ENCODE data around the gene FRG2C.
"Not testable (repeated sequence)": the region's sequence is repeated elsewhere in the genome, so short reads cannot be mapped to it uniquely, and the experiment has no call there.

FRG2C gene

DNA sequence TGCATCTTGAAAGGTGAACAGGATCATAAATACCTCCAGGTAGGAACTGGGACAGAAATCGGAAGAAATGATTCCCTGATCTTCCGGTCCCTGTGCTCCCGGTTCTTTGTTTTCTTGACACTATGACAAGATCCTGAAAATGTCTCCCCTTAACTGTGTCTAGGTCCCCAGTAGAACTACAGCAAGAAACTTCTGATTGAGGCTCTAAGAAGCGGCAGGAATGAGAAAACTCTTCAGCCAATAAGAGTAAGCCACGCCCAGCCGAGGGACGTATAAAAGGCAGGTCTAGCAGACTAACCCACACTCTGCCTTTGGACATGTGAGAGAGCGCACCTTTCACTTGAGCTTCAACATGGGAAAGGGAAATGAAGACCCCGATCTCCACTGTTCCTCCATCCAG, at the start of gene FRG2C:
FRG2C (plus strand) TSS at position 301 of the 400 bp plus-strand sequence; CDS start at position 353, 52 bp downstream.
- not testable (repeated sequence) for H3K36me3 ChIP-seq (ENCODE audit: control insufficient read depth, insufficient read depth, low read length); H3K9ac ChIP-seq (ENCODE audit: low read length); H3K4me1 ChIP-seq (ENCODE audit: control insufficient read depth, insufficient read depth, low read length); H3K4me3 ChIP-seq (ENCODE audit: low read length); H3K9me3 ChIP-seq (ENCODE audit: control insufficient read depth, low read length)
- H3K27me3 ChIP-seq (ENCODE audit: control insufficient read depth, insufficient read depth, low read length): peaks cover 13% of the 10 kb centered on the region

DNA sequence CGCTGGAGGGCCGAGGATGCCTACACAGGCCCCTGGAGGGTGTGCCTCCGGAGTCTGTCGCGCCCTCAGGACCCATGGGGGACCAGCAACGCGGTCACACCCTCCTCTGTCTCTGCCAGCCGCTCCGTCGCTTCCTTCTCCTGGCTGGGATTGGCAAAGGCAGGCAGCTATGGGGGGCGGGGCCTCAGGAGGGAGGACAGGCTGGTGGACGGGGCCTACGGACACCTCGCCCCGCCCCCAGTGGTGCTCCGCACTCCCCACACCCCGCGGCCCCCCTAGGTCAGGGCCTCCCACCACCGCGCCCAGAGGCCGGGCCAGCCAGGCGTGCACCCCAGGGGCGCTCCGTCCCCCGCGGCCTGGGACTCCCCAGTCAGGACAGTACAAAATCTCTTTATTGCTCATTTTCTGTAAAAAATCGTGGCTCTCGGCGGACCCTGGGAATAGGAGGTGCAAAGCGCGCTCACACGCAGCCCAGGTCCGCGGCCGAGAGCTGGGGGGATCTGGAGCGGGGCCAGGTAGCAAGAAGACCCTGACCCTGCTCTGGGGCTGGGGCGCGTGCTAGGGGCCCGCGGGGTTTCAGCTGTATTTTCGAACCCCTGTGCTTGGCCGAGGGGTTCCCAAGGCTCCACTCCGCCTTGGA, 45.3 kb upstream of the FRG2C start:
- not testable (repeated sequence) for H3K36me3 ChIP-seq (ENCODE audit: control insufficient read depth, insufficient read depth, low read length); H3K9me3 ChIP-seq (ENCODE audit: control insufficient read depth, low read length); H3K4me1 ChIP-seq (ENCODE audit: control insufficient read depth, insufficient read depth, low read length); H3K4me3 ChIP-seq (ENCODE audit: low read length); H3K27me3 ChIP-seq (ENCODE audit: control insufficient read depth, insufficient read depth, low read length); H3K9ac ChIP-seq (ENCODE audit: low read length)

DNA sequence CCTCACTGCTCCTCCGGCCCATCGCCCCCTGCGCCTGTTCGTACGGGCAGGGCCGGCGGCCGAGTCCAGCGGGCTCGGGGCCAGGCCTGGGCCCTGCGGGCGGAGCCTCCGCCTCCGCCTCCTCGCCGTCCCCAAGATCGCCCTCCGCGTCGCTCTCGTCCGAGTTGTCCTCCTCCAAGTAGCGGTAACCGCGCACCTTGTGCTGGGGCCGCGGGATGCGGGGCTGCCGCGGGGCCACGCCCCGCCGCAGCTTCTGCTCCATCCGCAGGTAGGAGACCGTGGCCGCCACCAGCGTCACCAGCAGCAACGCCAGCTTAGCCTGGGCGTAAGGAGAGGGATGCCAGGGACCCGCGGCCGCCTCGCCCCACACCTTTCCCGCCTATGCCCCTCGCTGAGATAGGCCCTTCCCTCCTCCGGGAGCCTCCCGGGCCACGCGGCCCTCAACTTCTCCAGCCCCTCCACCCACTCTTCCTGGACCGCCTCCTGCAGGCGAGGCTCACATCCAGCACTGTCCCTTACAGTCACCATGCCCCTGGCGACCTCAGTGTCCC, 44.6 kb upstream of the FRG2C start:
- not testable (repeated sequence) for H3K9ac ChIP-seq (ENCODE audit: low read length); H3K36me3 ChIP-seq (ENCODE audit: control insufficient read depth, insufficient read depth, low read length); H3K4me3 ChIP-seq (ENCODE audit: low read length); H3K4me1 ChIP-seq (ENCODE audit: control insufficient read depth, insufficient read depth, low read length); H3K9me3 ChIP-seq (ENCODE audit: control insufficient read depth, low read length); H3K27me3 ChIP-seq (ENCODE audit: control insufficient read depth, insufficient read depth, low read length)

GRCh38 chr3:75621772-75622171, 42.4 kb upstream of the FRG2C start:
- not testable (repeated sequence) for H3K9ac ChIP-seq (ENCODE audit: low read length); H3K4me3 ChIP-seq (ENCODE audit: low read length); H3K9me3 ChIP-seq (ENCODE audit: control insufficient read depth, low read length); H3K27me3 ChIP-seq (ENCODE audit: control insufficient read depth, insufficient read depth, low read length); H3K36me3 ChIP-seq (ENCODE audit: control insufficient read depth, insufficient read depth, low read length); H3K4me1 ChIP-seq (ENCODE audit: control insufficient read depth, insufficient read depth, low read length)

GRCh38 chr3:75623656-75624055, 40.5 kb upstream of the FRG2C start:
- H3K4me3 ChIP-seq (ENCODE audit: low read length); H3K4me1 ChIP-seq (ENCODE audit: control insufficient read depth, insufficient read depth, low read length); H3K9me3 ChIP-seq (ENCODE audit: control insufficient read depth, low read length); H3K9ac ChIP-seq (ENCODE audit: low read length); H3K36me3 ChIP-seq (ENCODE audit: control insufficient read depth, insufficient read depth, low read length); H3K27me3 ChIP-seq (ENCODE audit: control insufficient read depth, insufficient read depth, low read length): not testable (repeated sequence)

GRCh38 chr3:75630887-75631535, 33.1 kb upstream of the FRG2C start:
- H3K36me3 ChIP-seq (ENCODE audit: control insufficient read depth, insufficient read depth, low read length); H3K4me3 ChIP-seq (ENCODE audit: low read length); H3K9me3 ChIP-seq (ENCODE audit: control insufficient read depth, low read length); H3K4me1 ChIP-seq (ENCODE audit: control insufficient read depth, insufficient read depth, low read length); H3K27me3 ChIP-seq (ENCODE audit: control insufficient read depth, insufficient read depth, low read length); H3K9ac ChIP-seq (ENCODE audit: low read length): not testable (repeated sequence)

DNA sequence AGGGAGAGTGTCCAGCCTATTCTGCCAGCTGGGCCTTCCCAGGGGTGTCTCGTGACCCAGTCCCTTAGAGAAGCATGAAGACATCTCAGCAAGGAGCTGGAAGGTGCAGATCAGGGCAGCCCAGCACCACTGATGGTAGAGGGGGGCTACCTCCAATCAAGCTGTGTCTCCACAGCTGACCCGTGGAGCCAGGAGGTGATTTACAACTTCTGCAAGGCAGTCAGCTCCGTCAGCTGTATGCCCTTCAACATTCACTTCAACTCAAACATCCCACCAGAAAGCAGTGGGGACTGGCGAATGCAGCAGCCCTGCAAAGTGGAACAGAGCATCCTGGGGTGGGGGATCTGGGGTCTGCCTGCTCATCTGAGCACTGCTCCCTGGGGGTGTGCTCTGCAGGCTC, 32.6 kb upstream of the FRG2C start:
- H3K9me3 ChIP-seq (ENCODE audit: control insufficient read depth, low read length): no peaks in the 10 kb centered on the region

GRCh38 chr3:75638947-75639346, 25.2 kb upstream of the FRG2C start:
- not testable (repeated sequence) for H3K4me1 ChIP-seq (ENCODE audit: control insufficient read depth, insufficient read depth, low read length); H3K4me3 ChIP-seq (ENCODE audit: low read length); H3K36me3 ChIP-seq (ENCODE audit: control insufficient read depth, insufficient read depth, low read length); H3K27me3 ChIP-seq (ENCODE audit: control insufficient read depth, insufficient read depth, low read length); H3K9ac ChIP-seq (ENCODE audit: low read length); H3K9me3 ChIP-seq (ENCODE audit: control insufficient read depth, low read length)

More for the DNA sequence above, 32.6 kb upstream of the FRG2C start:
- Histone ChIP-seq H3K36me3 (ENCODE audit: control insufficient read depth, insufficient read depth, low read length) (no peaks in the 10 kb centered on the region), H3K9ac (ENCODE audit: low read length) (no peak overlapping the region), H3K4me3 (ENCODE audit: low read length) (no peak overlapping the region), H3K4me1 (ENCODE audit: control insufficient read depth, insufficient read depth, low read length) (no peaks in the 10 kb centered on the region), H3K27me3 (ENCODE audit: control insufficient read depth, insufficient read depth, low read length) (no peaks in the 10 kb centered on the region)

- H3K9me3 ChIP-seq (ENCODE audit: control insufficient read depth, low read length); H3K27me3 ChIP-seq (ENCODE audit: control insufficient read depth, insufficient read depth, low read length); H3K36me3 ChIP-seq (ENCODE audit: control insufficient read depth, insufficient read depth, low read length); H3K9ac ChIP-seq (ENCODE audit: low read length); H3K4me3 ChIP-seq (ENCODE audit: low read length); H3K4me1 ChIP-seq (ENCODE audit: control insufficient read depth, insufficient read depth, low read length): not testable (repeated sequence)
Measured at GRCh38 chr3:75641107-75641517, 23.0 kb upstream of the FRG2C start.

- H3K9ac ChIP-seq (ENCODE audit: low read length); H3K4me3 ChIP-seq (ENCODE audit: low read length); H3K36me3 ChIP-seq (ENCODE audit: control insufficient read depth, insufficient read depth, low read length); H3K27me3 ChIP-seq (ENCODE audit: control insufficient read depth, insufficient read depth, low read length); H3K9me3 ChIP-seq (ENCODE audit: control insufficient read depth, low read length); H3K4me1 ChIP-seq (ENCODE audit: control insufficient read depth, insufficient read depth, low read length): not testable (repeated sequence)
Measured at GRCh38 chr3:75643031-75643800, 20.9 kb upstream of the FRG2C start.

DNA sequence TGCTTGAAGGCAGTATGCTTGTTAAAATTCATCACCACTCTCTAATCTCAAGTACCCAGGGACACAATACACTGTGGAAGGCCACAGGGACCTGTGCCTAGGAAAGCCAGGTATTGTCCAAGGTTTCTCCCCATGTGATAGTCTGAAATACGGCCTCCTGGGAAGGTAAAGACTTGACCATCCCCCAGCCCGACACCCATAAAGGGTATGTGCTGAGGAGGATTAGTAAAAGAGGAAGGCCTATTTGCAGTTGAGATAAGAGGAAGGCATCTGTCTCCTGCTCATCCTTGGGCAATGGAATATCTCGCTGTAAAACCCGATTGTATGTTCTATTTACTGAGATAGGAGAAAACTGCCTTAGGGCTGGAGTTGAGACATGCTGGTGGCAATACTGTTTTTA, 18.6 kb upstream of the FRG2C start:
- H3K36me3 ChIP-seq (ENCODE audit: control insufficient read depth, insufficient read depth, low read length); H3K9ac ChIP-seq (ENCODE audit: low read length); H3K4me3 ChIP-seq (ENCODE audit: low read length); H3K27me3 ChIP-seq (ENCODE audit: control insufficient read depth, insufficient read depth, low read length); H3K4me1 ChIP-seq (ENCODE audit: control insufficient read depth, insufficient read depth, low read length); H3K9me3 ChIP-seq (ENCODE audit: control insufficient read depth, low read length): not testable (repeated sequence)

GRCh38 chr3:75650191-75650590, 13.9 kb upstream of the FRG2C start:
- Histone ChIP-seq H3K36me3 (ENCODE audit: control insufficient read depth, insufficient read depth, low read length) (no peaks in the 10 kb centered on the region), H3K9me3 (ENCODE audit: control insufficient read depth, low read length) (no peaks in the 10 kb centered on the region), H3K4me1 (ENCODE audit: control insufficient read depth, insufficient read depth, low read length) (no peaks in the 10 kb centered on the region), H3K27me3 (ENCODE audit: control insufficient read depth, insufficient read depth, low read length) (peaks cover 8% of the 10 kb centered on the region), H3K4me3 (ENCODE audit: low read length) (no peak overlapping the region), H3K9ac (ENCODE audit: low read length) (no peak overlapping the region)

All from mucosa of stomach (tissue), 1 donor.